Thoracic aorta (tissue), 2 donors: ENCODE results near the gene UCMA. TPM values are rescaled to one million over a fixed set of nuclear protein-coding genes. Genes with fewer than 3 reads are reported as not detected.

ENCODE experiments used
- ATAC-seq: fragments of 150-250 bp; one replicate; pipeline ENCODE4 v1.8.0; 2017; ENCODE audit warnings: low read depth; ENCODE audit not compliant: insufficient number of reproducible peaks, low FRiP score
- DNase-seq: peaks from one replicate; pipeline ENCODE4 v3.0.0-alpha.2; 2020; ENCODE audit warnings: low spot score
- H3K27ac ChIP-seq, 2 donors: fragments of 200-600 bp; sonication (generic); 1 replicate in 1 of 2; 2 replicates in 1 of 2; pipeline ENCODE4 v1.5.1; 2016; ENCODE audit warnings: mild to moderate bottlenecking in 2 of 2, moderate library complexity in 2 of 2
- H3K27me3 ChIP-seq: fragments of 200-600 bp; sonication (generic); replicated peaks from 2 replicates; pipeline ENCODE4 v1.6.0; 2016; ENCODE audit warnings: mild to moderate bottlenecking; ENCODE audit not compliant: insufficient read depth
- H3K36me3 ChIP-seq: fragments of 200-600 bp; sonication (generic); one replicate; pipeline ENCODE4 v1.5.1; 2016
- H3K4me1 ChIP-seq, 2 donors: fragments of 200-600 bp; sonication (generic); 1 replicate in 1 of 2; 2 replicates in 1 of 2; pipeline versions ENCODE4 v1.5.1 to v1.6.0; 2016; ENCODE audit warnings: low read depth in 2 of 2, mild to moderate bottlenecking in 1 of 2; ENCODE audit not compliant: control insufficient read depth in 1 of 2
- H3K4me3 ChIP-seq: fragments of 200-600 bp; sonication (generic); 2 replicates; pipeline ENCODE4 v1.5.1; 2016; ENCODE audit warnings: mild to moderate bottlenecking
- H3K9me3 ChIP-seq: fragments of 200-600 bp; sonication (generic); 2 replicates; pipeline ENCODE4 v1.5.1; 2016
- total RNA-seq, 2 donors: library from RNA; depleted of rRNA; stranded (reverse); fragments of >200 nt; gene quantifications; one replicate each; pipeline versions ENCODE4 v1.1.0 to v1.2.3, GENCODE V29; 2016
- TF ChIP-seq, protein P1 (sequence below): fragments of 200-600 bp; sonication (generic); IDR thresholded peaks from one replicate; pipeline ENCODE4 v1.5.1; 2019; ENCODE audit warnings: antibody characterized with exemption

UCMA gene
- total RNA-seq, 2 donors from 2014 or later, result not detected

DNA sequence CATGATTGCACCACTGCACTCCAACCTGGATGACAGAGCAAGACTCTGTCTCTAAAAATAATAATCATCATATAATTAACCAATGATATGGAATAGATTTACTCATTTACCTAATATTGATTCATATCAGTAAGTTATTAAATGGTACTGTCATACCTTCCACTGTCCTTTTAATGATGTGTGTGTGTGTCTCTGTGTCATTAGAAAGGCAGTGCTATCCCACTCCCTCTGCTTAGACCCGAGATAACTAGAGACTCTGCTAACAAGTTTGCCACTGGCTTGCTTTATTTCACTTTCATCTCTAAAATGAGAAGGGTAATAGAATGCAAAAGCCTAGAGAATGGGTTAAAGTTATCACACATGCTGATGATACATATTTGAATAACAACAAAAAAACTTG, 51.8 kb downstream of the UCMA start:
- TF ChIP-seq, protein P1, sequence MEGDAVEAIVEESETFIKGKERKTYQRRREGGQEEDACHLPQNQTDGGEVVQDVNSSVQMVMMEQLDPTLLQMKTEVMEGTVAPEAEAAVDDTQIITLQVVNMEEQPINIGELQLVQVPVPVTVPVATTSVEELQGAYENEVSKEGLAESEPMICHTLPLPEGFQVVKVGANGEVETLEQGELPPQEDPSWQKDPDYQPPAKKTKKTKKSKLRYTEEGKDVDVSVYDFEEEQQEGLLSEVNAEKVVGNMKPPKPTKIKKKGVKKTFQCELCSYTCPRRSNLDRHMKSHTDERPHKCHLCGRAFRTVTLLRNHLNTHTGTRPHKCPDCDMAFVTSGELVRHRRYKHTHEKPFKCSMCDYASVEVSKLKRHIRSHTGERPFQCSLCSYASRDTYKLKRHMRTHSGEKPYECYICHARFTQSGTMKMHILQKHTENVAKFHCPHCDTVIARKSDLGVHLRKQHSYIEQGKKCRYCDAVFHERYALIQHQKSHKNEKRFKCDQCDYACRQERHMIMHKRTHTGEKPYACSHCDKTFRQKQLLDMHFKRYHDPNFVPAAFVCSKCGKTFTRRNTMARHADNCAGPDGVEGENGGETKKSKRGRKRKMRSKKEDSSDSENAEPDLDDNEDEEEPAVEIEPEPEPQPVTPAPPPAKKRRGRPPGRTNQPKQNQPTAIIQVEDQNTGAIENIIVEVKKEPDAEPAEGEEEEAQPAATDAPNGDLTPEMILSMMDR, result no peak
- no peak for ATAC-seq
- H3K36me3 ChIP-seq, result no peaks in the 10 kb centered on the region
- H3K27me3 ChIP-seq, result no peaks in the 10 kb centered on the region
- no peak overlapping the region for H3K4me3 ChIP-seq
- DNase-seq, result no peak
- no peaks in the 10 kb centered on the region for H3K9me3 ChIP-seq
- H3K4me1 ChIP-seq, result peaks cover 0 to 8% of the 10 kb centered on the region in 2 donors
- no peak overlapping the region for H3K27ac ChIP-seq

DNA sequence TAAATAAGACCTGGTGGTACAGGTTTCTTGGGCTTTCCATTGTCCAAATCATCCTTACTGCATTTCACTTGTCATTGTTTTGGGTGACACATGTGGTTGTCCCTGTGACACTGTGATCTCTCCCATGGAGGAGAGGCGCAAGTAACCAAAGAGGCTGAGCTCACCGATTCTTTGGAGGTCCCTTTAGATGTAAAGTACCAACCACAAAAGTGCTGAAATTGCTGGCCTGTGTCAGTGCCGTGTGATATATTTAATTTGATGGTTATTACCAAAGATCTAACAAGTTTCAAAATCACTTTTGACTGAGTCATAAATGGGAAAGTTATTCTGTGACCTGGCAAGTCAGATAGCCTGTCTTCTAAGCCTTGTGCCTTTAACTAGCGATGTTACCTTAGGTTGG, 53.4 kb downstream of the UCMA start:
- no peak for ATAC-seq

DNA sequence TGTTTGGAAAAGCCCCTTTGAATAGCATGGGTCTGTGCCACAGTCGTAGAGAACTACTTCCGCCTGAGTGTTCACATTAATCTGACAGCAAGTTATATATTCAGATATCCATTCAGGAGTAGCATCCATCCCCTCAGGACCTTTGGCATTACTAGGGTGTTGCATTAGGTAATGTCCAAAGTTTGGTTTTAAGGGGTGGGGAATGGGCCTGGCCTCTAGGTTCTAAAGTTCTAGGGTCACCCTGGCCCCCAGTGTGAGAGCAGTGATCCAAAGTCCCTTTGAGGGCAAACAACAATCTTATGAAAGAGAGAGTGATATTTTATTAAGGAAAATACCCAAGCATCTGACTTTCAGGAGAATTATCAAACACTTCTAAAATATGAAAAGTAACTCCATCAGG, 60.6 kb downstream of the UCMA start:
- TF ChIP-seq, protein P1, result no peak
- Histone ChIP-seq H3K9me3 (no peaks in the 10 kb centered on the region), H3K36me3 (no peaks in the 10 kb centered on the region), H3K4me3 (no peak overlapping the region), H3K27ac (no peak overlapping the region), H3K27me3 (no peaks in the 10 kb centered on the region), H3K4me1 (no peaks in the 10 kb centered on the region)
- no peak for DNase-seq
- ATAC-seq, result no peak

More for the DNA sequence above, 53.4 kb downstream of the UCMA start:
- Histone ChIP-seq H3K4me3 (no peak overlapping the region), H3K27me3 (no peaks in the 10 kb centered on the region), H3K36me3 (no peaks in the 10 kb centered on the region), H3K27ac (no peak overlapping the region), H3K9me3 (no peaks in the 10 kb centered on the region), H3K4me1 (peaks cover 0 to 8% of the 10 kb centered on the region in 2 donors)
- no peak for DNase-seq
- TF ChIP-seq, protein P1, result no peak

Other genes starting within 250 kb of the UCMA start
- 100 to 1,000 TPM; 127 to 137 TPM for gene CCDC3, start 232.7 kb downstream of the UCMA start, total RNA-seq
- gene OPTN, start 134.2 kb downstream of the UCMA start, total RNA-seq, result 10 to 100 TPM; 55.8 to 70.3 TPM
- gene MCM10, start 72.8 kb downstream of the UCMA start, total RNA-seq, result under 1 TPM in 1 of 2 donors, not detected in 1; 0.27 TPM
- 10 to 100 TPM; 23.8 to 27.1 TPM for gene PHYH, start 65.7 kb upstream of the UCMA start, total RNA-seq
- gene SEPHS1, start 113.9 kb upstream of the UCMA start, total RNA-seq, result 10 to 100 TPM; 24.8 to 68.6 TPM